Stimulated activated CD4-positive, alpha-beta T cell treated with anti-CD3 and anti-CD28 coated beads, TNF-alpha, amount 100 ng/mL, for 24 hours (primary cell): Measurements from ENCODE around the gene MYADM.
"Not testable (repeated sequence)": the region's sequence is repeated elsewhere in the genome, so short reads cannot be mapped to it uniquely, and the experiment has no call there.

Experiments used
- DNase-seq, 3 experiments: peaks; one replicate each; pipeline ENCODE4 v3.0.0-alpha.2; 2020; ENCODE audit warnings: low read depth in 3 of 3

MYADM gene, protein sequence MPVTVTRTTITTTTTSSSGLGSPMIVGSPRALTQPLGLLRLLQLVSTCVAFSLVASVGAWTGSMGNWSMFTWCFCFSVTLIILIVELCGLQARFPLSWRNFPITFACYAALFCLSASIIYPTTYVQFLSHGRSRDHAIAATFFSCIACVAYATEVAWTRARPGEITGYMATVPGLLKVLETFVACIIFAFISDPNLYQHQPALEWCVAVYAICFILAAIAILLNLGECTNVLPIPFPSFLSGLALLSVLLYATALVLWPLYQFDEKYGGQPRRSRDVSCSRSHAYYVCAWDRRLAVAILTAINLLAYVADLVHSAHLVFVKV

GRCh38 chr19:53867225-53868090, at the start of gene MYADM:
MYADM (plus strand) TSS chr19:53867883; CDS start chr19:53873530, 5,647 bp downstream.
- peak; percentile 95 to 98 (median 96) for DNase-seq

DNA sequence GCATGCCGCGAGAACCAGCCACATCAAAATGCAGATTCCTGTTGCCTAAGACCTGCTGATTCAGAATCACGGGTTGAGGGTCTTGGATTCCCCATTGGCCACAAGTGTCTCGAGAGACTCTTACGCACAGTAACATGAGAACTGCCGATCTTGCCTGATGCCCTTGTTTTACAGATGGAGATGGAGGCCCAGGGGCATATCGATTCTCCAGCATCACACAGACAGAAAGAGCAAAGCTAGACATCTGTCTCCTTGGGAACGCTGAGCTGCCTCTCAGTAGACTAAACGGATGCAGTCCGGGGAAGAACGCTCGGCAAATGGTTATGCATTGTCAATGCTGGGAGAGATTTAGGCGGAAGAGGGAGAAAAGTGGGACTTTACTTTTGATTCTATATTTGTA, 48.9 kb upstream of the MYADM start:
- no peak for DNase-seq

DNA sequence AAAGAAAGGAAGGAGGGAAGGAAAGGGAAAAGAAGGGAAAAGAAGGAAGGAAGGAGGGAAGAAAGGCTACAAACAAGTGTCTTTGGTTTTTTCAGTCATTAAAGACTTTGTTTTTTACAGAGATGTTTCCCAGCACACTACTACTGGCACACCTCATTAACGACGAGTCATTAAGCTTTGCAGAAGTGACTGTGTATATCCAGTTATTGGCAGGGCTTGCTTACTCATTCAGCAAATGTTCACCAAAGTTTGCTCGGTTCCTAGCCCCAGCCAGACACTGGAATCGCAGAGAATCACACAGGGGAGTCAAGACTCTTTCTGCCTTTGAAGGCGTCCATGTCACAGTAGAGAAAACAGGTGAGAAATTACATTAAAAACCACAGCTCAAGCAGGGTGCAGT, 47.8 kb upstream of the MYADM start:
- DNase-seq = no peak

DNA sequence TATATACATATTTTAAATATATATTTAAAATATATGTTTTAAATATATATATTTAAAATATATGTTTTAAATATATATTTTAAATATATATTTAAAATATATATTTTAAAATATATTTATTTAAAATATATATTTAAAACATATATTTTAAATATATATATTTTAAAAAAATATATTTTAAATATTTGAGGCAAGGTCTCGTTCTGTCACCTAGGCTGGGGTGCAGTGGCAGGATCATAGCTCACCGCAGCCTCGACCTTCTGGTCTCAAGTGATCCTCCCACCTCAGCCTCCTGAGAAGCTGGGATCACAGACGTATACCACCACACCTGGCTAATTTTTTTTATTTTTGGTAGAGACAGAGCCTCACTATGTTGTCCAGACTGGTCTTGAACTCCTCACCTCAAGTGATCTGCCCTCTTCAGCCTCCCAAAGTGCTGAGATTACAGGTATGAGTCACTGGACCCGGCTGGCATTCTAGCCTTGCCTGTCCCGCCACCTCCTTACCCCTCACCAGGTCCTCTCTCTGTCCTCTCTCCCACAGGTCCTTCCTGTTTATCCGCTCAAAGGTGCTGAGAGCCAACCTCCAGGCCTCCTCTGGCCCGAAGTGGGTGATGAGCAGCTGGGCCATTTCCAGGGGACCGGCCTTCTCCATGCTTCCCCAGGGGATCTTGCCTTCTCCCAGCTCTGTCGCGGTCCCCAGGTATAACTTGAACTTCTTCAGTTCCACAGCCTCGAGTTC, 44.1 kb upstream of the MYADM start:
- DNase-seq = no peak

DNA sequence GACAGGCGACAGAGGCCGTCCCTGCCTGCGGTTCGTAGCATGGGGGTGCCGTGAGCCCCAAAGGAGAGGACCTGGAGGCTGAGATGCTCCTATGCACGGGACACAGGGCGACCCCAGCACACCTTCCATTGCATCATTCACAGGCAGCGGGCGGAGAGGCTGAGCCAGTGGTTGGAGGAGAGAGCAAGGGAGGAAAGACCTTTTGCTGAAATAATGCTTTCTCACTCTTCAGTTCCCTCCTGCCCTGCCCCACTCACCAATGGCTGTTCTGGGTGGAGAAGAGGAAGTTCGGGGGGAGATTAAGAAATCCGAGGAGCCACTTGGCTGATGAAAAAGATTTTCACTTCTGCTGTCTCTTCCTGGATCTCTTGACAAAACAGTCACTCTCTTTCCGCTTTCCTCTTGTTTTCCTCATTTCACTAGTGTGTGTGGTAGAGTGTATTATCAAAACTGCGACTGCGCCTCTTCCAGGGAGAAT, 43.5 kb upstream of the MYADM start, which contains the start of gene NLRP12:
Gene NLRP12, minus strand, starts transcription at position 181 of the 478 bp plus-strand sequence. Its CDS starts 140 bp downstream, at position 41.
- DNase-seq = no peak

- no peak for DNase-seq
Measured at GRCh38 chr19:53826876-53827275, 40.8 kb upstream of the MYADM start.

GRCh38 chr19:53828531-53828930, 39.2 kb upstream of the MYADM start:
- no peak for DNase-seq

GRCh38 chr19:53832861-53833260, 34.8 kb upstream of the MYADM start:
- not testable (repeated sequence) for DNase-seq

DNA sequence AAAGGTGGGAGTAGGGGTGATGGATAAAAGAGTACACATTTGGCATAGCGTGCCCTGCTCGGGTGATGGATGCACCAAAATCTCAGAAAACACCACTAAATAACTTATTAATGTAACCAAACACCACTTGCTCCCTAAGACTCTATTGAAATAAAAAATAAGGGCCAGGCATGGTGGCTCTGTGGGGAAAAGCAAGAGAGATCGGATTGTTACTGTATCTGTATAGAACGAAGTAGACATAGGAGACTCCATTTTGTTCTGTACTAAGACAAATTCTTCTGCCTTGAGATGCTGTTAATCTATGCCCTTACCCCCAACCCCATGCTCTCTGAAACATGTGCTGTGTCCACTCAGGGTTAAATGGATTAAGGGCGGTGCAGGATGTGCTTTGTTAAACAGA, 29.2 kb upstream of the MYADM start:
- DNase-seq = not testable (repeated sequence)

DNA sequence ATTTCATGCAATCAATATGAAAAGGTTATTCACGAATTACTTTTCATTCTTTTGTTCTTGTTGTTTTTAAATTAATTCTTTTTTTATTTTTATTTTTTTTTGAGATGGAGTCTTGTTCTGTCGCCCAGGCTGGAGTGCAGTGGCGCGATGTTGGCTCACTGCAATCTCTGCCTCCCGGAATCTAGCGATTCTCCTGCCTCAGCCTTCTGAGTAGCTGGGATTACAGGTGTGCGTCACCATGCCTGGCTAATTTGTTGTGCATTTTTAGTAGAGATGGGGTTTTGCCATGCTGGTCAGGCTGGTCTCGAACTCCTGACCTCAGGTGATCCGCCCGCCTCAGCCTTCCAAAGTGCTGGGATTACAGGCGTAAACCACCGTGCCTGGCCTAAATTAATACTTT, 27.4 kb upstream of the MYADM start:
- DNase-seq = not testable (repeated sequence)

GRCh38 chr19:53840914-53841313, 26.8 kb upstream of the MYADM start:
- DNase-seq = not testable (repeated sequence)

DNA sequence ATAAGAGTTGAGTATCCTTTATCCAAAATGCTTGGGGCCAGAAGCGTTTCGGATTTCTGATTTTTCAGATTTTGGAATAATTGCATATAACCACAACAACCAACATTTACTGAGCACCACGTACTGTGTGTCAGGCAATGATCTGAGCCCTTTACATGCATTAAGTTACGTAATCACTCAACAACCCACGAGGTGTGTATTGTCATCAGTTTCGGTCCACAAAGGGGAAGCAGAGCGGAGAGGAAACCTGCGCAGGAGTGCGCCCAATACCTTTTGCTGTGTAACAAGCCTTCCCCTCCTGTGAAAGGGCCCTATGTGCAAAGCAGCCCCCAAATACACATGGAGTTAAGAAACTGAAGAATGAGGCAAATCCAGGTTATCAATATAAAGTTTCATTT, 22.8 kb upstream of the MYADM start:
- no peak for DNase-seq

DNA sequence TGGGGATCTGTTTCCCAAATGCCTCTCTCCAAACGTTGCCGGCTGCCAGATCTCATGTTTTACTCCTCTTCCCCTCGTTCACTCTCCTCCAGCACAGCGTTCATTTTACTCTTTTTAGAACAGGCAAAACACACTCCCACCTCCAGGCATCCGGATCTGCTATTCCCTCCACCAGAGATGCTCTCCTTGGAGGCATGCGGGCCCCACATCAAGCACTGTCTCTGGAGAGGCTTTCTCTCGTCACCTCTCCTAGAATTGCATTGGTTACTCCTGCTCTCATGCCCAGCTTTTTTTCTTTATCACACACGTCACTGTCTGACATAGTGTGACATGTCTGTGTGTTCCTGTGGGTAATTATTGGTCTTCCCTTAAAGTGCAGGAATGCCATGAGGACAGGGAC, 20.1 kb upstream of the MYADM start:
- no peak for DNase-seq

GRCh38 chr19:53849237-53849676, 18.4 kb upstream of the MYADM start:
- DNase-seq = no peak

DNA sequence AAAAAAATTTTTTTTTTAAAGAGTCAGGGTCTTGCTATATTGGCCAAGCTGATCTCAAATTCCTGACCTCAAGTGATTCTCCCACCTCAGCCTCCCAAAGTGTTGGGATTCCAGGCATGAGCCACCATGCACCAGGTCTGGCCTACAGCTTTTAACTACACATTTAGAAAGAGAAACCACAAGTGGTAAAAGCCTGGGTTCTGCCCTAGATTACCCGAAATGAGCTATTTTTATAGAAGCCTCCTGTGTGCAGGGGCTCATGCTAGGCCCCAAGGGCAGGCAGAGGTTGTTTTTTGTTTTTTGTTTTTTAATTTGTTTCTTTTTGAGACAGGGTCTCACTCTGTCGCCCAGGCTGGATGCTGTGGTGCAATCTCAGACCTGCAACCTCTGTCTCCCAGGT, 14.0 kb upstream of the MYADM start:
- no peak for DNase-seq

DNA sequence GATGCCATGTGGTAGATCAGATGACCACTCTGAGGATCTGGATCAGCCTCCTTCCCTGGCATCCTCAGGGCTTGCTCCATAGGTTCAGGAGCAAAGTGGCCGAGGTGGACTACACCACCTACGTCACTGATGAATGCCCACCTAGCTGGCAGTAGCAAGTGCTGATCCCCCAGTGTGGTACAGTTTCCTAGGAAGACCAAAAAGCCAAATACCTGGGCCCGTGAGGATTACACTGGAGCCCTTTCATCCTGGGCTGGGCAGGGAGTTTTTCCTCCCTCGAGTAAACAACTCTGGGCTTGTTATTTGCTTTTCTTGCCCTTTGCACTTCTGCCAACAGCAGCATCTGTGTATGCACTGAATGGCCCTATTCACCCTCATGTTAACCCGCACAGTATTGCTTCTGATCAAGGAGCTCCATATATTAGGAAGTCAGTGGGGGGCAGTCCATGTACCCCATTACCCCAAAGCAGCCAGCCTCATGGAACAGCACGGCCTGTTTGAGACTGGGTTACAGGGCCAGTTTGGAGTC, 3.3 kb upstream of the MYADM start:
- no peak for DNase-seq

DNA sequence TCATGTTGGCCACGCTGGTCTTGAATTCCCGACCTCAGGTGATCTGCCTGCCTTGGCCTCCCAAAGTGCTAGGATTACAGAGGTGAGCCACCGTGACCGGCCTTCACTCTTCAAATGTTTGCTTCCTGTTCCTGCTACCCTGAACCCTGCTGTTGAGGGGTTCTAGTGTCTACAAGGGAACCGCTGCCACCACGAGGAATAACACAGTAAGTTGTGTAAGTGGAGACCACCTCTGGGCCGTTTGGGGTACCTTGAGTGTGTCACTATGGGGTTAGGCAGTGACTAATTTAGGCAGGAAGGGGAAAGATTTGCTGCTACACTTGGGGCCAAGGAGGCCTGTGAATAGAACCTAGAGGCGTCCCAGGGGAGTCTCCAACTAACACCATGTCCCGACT, 2.2 kb upstream of the MYADM start:
- no peak for DNase-seq

DNA sequence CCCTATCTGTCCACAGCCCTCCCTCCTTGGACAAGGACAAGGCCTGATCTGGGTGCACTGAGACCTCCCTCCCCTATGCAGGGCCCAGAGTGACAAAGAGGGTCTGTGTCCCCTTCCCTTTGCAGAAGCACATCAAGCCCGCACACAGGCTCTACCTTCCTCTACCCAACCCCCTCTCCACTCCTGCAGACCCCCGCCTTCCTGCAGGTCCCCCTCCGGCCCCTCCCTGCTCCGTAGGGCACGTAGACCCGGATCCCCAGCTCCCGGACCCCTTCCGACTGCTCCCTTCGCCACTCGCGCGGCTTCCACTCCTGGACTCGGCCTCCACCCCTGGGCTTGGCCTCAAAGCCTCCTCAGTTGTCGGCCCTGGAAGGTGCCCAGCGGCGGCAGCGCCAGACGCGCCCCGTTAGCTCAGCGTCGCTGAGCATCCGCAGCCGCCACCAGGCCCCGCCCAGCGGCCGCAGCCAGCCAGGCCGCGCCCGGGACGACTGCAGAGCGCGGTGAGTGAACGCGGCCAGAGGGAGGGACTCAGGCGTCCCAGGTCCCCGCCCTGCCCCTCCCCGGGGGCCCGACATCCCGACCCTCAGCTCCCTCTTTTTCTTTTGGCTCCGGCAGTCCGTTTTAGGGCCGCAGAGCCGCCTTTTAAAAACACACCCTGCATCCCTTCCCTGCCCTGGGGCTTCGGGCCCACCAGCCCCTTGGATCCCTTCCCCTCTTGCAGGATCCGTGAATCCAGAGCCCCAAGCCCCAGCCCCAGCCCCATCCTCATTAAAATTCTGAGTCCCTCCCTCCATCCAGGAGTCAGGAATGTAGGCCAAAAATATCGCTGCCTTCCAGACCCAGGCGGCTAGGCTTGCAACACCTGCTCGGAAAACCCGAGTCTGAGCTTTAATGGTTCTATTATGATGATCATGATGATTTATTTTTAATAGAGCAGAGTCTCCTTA, 1.5 kb upstream of the MYADM start:
- DNase-seq = peak in 1 of 3 experiments; percentile 56

DNA sequence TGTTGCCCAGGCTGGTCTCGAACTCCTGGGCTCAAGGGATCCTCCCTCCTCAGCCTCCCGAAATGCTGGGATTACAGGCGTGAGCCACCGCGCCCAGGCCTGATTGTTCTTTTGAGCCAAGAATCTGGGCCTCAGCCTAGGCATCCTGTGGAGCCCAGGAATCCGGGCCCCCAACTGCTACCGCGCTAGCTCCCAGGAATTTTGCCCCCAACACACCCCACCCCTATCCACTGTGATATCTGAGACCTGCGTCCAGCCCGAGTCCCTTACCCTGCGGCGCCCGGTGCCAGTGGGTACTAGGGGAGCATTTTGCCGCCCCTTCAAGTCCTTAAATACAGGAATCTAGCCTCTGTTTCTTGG, 838 bp upstream of the MYADM start:
- DNase-seq = no peak

DNA sequence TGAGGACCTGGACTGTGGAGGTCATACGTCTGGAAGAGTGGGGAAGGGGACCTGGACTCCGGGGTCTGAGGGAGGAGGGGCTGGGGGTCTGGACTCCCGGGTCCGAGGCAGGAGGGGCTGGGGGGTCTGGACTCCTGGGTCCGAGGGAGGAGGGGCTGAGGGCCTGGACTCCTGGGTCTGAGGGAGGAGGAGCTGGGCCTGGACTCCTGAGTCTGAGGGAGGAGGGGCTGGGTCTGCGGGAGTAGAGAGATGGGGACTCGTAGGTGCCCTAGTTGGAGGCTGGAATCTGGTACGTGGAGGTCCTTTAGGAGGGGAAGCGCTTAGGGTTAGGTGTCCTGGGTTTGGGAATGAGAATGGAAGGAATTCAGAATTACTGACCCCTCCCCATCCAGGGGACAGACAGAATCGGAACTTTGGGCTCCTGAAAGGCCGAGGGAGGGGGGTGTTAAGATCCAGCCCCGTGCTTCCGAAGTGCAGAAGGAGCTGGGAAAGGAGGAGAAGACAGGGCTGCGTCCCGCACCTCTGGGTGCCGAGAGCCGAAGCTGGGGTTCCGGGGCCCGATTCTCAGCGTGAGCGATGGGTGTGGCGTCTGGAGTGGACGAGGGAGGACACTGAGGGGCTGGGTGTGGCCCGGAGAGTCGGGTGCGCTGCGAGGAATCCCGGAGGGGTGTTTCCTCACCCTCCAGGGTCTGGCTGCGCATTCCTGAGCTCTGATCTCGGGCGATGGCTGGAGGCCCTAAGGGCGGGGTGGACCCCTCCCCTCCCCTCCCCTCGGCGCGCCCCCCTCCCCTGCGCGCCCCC, 608 bp downstream of the MYADM start:
- DNase-seq = no peak
